Mucosa of stomach (tissue), 1 donor: ENCODE measurements around the gene PCDHA10.
"Not testable (repeated sequence)": the region's sequence is repeated elsewhere in the genome, so short reads cannot be mapped to it uniquely, and the experiment has no call there.

ENCODE experiments used
- H3K27me3 ChIP-seq: one replicate; pipeline ENCODE4 v1.7.0; 2013; ENCODE audit warnings: mild to moderate bottlenecking, low read length; ENCODE audit not compliant: control insufficient read depth, insufficient read depth
- H3K36me3 ChIP-seq: one replicate; pipeline ENCODE4 v1.7.0; 2013; ENCODE audit warnings: low read length; ENCODE audit not compliant: control insufficient read depth, insufficient read depth
- H3K4me1 ChIP-seq: one replicate; pipeline ENCODE4 v1.7.0; 2013; ENCODE audit warnings: mild to moderate bottlenecking, low read length; ENCODE audit not compliant: control insufficient read depth, insufficient read depth
- H3K4me3 ChIP-seq: one replicate; pipeline ENCODE4 v1.7.0; 2013; ENCODE audit warnings: low read length
- H3K9ac ChIP-seq: one replicate; pipeline ENCODE4 v1.7.0; 2013; ENCODE audit warnings: mild to moderate bottlenecking, low read length, moderate library complexity
- H3K9me3 ChIP-seq: one replicate; pipeline ENCODE4 v1.7.0; 2013; ENCODE audit warnings: mild to moderate bottlenecking, low read length, moderate library complexity; ENCODE audit not compliant: control insufficient read depth
- donor health status: Pancreatic carcinoma.

The PCDHA10 gene

DNA sequence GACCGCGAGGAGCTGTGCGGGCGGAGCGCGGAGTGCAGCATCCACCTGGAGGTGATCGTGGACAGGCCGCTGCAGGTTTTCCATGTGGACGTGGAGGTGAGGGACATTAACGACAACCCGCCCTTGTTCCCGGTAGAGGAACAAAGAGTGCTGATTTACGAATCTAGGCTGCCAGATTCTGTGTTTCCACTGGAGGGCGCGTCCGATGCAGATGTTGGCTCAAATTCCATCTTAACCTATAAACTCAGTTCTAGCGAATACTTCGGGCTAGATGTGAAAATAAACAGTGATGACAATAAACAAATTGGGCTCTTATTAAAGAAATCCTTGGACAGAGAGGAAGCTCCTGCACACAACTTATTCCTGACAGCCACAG is 27.3 kb upstream of the PCDHA10 start:
- Histone ChIP-seq H3K4me1 (no peaks in the 10 kb centered on the region), H3K27me3 (no peaks in the 10 kb centered on the region), H3K9ac (no peak overlapping the region), H3K9me3 (no peaks in the 10 kb centered on the region), H3K4me3 (no peak overlapping the region), H3K36me3 (no peaks in the 10 kb centered on the region)

DNA sequence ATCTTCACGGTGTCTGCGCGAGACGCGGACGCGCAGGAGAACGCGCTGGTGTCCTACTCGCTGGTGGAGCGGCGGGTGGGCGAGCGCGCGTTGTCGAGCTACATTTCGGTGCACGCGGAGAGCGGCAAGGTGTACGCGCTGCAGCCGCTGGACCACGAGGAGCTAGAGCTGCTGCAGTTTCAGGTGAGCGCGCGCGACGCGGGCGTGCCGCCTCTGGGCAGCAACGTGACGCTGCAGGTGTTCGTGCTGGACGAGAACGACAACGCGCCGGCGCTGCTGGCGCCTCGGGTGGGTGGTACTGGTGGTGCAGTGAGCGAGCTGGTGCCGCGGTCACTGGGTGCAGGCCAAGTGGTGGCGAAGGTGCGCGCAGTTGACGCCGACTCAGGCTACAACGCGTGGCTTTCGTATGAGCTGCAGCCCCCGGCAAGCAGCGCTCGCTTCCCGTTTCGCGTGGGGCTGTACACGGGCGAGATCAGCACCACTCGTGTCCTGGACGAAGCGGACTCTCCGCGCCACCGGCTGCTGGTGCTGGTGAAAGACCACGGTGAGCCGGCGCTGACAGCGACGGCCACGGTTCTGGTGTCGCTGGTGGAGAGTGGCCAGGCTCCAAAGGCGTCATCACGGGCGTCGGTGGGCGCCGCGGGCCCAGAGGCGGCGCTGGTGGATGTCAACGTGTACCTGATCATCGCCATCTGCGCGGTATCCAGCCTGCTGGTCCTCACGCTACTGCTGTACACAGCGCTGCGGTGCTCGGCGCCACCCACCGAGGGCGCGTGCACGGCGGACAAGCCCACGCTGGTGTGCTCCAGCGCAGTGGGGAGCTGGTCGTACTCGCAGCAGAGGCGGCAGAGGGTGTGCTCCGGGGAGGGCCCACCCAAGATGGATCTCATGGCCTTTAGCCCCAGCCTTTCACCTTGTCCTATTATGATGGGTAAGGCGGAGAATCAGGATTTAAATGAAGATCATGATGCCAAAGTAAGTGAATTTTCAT is 25.9 kb upstream of the PCDHA10 start:
- not testable (repeated sequence) for H3K27me3 ChIP-seq, H3K36me3 ChIP-seq, H3K9ac ChIP-seq, H3K4me3 ChIP-seq, H3K4me1 ChIP-seq, H3K9me3 ChIP-seq

DNA sequence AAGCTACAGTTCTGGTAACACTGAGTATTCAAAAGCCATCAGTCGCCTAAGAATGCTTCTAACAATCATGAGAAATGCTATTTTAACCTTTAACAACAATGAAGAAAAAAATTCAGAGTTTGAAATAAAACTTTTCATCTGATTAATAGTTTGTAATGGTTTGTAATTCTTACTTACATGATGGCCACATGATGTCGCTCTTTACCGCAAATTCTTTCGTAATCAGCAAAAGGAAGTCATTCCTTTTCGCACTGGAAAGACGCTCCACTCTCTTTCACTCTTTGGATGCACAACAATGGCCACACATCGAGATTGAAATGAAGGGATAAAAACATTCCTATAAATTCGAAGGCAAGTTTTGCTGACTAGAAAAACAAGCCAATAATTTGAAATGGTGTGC is 21.7 kb upstream of the PCDHA10 start, which contains the start of gene PCDHA7:
PCDHA7 (plus strand) TSS at position 277 of the 400 bp plus-strand sequence; CDS start at position 392, 115 bp downstream.
- Histone ChIP-seq H3K4me1 (no peaks in the 10 kb centered on the region), H3K27me3 (no peaks in the 10 kb centered on the region), H3K9me3 (no peaks in the 10 kb centered on the region), H3K4me3 (no peak within 1 kb of the TSS), H3K36me3 (no peaks in the 10 kb centered on the region), H3K9ac (no peak within 1 kb of the TSS)

DNA sequence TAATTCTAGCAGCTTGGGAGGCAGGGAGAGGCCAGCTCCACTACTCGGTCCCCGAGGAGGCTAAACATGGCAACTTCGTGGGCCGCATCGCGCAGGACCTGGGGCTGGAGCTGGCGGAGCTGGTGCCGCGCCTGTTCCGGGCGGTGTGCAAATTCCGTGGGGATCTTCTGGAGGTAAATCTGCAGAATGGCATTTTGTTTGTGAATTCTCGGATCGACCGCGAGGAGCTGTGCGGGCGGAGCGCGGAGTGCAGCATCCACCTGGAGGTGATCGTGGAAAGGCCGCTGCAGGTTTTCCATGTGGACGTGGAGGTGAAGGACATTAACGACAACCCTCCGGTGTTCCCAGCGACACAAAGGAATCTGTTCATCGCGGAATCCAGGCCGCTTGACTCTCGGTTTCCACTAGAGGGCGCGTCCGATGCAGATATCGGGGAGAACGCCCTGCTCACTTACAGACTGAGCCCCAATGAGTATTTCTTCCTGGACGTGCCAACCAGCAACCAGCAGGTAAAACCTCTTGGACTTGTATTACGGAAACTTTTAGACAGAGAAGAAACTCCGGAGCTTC is 21.2 kb upstream of the PCDHA10 start:
- not testable (repeated sequence) for H3K4me3 ChIP-seq, H3K27me3 ChIP-seq, H3K9ac ChIP-seq, H3K4me1 ChIP-seq, H3K9me3 ChIP-seq, H3K36me3 ChIP-seq

- no peak overlapping the region for H3K9ac ChIP-seq
- no peaks in the 10 kb centered on the region for H3K9me3 ChIP-seq
- no peaks in the 10 kb centered on the region for H3K4me1 ChIP-seq
- no peak overlapping the region for H3K4me3 ChIP-seq
- no peaks in the 10 kb centered on the region for H3K36me3 ChIP-seq
- H3K27me3 ChIP-seq: no peaks in the 10 kb centered on the region
Measured at GRCh38 chr5:140835622-140836510, 19.8 kb upstream of the PCDHA10 start.

DNA sequence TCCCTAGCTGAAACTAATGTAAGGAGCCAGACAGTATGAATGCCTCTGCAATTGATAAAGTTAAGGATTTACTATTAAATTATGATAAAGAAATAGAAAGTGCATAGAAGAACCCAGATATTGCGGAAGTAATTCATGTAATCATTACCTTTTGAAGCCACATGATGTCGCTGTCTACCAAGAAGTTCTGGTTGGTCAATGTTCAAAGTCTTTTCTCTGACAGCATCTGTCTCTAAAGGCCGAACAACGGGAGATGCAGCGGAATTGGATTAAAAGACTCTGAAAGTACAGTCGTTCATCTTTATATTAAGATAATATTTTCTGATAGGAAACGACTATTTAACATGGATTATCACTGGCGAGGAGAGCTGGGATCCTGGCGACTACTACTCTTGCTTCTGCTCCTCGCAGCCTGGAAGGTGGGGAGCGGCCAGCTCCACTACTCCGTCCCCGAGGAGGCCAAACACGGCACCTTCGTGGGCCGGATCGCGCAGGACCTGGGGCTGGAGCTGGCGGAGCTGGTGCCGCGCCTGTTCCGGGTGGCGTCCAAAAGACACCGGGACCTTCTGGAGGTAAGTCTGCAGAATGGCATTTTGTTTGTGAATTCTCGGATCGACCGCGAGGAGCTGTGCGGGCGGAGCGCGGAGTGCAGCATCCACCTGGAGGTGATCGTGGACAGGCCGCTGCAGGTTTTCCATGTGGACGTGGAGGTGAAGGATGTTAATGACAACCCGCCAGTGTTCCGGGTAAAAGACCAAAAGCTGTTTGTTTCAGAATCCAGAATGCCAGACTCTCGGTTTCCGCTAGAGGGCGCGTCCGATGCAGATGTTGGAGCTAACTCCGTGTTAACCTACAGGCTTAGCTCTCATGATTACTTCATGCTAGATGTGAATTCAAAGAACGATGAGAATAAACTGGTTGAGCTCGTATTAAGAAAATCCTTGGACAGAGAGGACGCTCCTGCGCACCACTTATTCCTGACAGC is 14.4 kb upstream of the PCDHA10 start, which contains the start of gene PCDHA8:
PCDHA8 (plus strand) TSS at position 210 of the 985 bp plus-strand sequence; CDS start at position 345, 135 bp downstream.
- H3K4me1 ChIP-seq: no peaks in the 10 kb centered on the region
- H3K27me3 ChIP-seq: no peaks in the 10 kb centered on the region
- no peak within 1 kb of the TSS for H3K9ac ChIP-seq
- H3K36me3 ChIP-seq: no peaks in the 10 kb centered on the region
- H3K9me3 ChIP-seq: no peaks in the 10 kb centered on the region
- no peak within 1 kb of the TSS for H3K4me3 ChIP-seq

- no peaks in the 10 kb centered on the region for H3K9me3 ChIP-seq
- H3K4me3 ChIP-seq: no peak overlapping the region
- H3K4me1 ChIP-seq: no peaks in the 10 kb centered on the region
- no peaks in the 10 kb centered on the region for H3K36me3 ChIP-seq
- H3K27me3 ChIP-seq: no peaks in the 10 kb centered on the region
- H3K9ac ChIP-seq: no peak overlapping the region
Measured at GRCh38 chr5:140842798-140843733, 12.6 kb upstream of the PCDHA10 start.

- not testable (repeated sequence) for H3K36me3 ChIP-seq, H3K9me3 ChIP-seq, H3K27me3 ChIP-seq, H3K9ac ChIP-seq, H3K4me3 ChIP-seq, H3K4me1 ChIP-seq
Measured at GRCh38 chr5:140848139-140849102, 7.3 kb upstream of the PCDHA10 start, which contains the start of gene PCDHA9. Gene PCDHA9, plus strand, starts transcription at chr5:140848382. Its CDS starts 114 bp downstream, at chr5:140848496.

DNA sequence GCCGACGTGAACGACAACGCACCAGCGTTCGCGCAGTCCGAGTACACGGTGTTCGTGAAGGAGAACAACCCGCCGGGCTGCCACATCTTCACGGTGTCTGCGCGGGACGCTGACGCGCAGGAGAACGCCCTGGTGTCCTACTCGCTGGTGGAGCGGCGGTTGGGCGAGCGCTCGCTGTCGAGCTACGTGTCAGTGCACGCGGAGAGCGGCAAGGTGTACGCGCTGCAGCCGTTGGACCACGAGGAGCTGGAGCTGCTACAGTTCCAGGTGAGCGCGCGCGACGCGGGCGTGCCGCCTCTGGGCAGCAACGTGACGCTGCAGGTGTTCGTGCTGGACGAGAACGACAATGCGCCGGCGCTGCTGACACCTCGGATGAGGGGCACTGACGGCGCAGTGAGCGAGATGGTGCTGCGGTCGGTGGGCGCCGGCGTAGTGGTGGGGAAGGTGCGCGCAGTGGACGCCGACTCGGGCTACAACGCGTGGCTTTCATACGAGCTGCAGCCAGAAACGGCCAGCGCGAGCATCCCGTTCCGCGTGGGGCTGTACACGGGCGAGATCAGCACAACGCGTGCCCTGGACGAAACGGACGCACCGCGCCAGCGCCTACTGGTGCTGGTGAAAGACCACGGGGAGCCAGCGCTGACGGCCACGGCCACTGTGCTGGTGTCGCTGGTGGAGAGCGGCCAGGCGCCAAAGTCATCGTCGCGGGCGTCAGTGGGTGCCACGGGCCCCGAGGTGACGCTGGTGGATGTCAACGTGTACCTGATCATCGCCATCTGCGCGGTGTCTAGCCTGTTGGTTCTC is 5.7 kb upstream of the PCDHA10 start:
- H3K4me3 ChIP-seq, H3K9ac ChIP-seq, H3K27me3 ChIP-seq, H3K36me3 ChIP-seq, H3K9me3 ChIP-seq, H3K4me1 ChIP-seq: not testable (repeated sequence)
